Stimulated activated CD8-positive, alpha-beta memory T cell treated with anti-CD3 and anti-CD28 coated beads, Interleukin-15, amount 100 ng/mL, for 48 hours (primary cell): ENCODE measurements around the gene MANBA.

Experiments
- DNase-seq, 2 donors: peaks; one replicate each; pipeline ENCODE4 v3.0.0-alpha.2; 2020; ENCODE audit warnings: low read depth in 2 of 2

MANBA gene

DNA sequence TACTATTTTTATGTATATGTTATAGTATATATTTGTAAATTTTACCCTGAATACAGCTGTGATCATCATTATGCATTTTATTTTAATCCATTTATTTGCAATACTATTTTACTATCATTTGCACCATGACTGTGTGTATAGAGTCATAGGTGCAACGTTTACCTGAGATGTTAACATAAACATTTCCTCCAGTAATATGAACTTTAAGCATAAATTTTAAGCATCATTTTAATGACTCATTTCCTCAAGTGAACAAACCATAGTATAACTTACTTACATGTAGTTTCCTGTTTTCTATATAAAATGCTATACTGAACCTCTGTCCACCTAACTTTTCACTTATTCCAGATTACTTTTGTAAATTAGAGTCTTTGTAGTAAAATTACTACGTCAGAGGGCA is 166.8 kb downstream of the MANBA start:
- DNase-seq, result no peak

DNA sequence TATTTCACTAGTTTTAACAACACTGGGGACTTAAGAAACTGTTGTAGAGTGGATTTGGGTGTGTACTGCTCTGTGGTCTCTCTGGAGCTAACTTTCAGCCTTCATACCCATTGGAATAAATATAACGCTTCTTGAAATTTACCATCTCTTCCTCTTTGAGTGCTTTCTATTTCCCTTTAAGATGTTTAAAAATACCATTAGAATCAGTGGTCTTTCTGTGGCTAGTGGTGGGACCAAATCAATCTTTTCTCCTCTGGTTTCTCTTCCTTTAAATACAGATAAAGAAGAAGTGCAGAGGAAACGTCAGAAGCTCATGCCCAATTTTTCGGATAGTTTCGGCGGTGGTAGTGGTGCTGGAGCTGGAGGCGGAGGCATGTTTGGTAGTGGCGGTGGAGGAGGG is 167.6 kb downstream of the MANBA start:
- DNase-seq, result no peak

DNA sequence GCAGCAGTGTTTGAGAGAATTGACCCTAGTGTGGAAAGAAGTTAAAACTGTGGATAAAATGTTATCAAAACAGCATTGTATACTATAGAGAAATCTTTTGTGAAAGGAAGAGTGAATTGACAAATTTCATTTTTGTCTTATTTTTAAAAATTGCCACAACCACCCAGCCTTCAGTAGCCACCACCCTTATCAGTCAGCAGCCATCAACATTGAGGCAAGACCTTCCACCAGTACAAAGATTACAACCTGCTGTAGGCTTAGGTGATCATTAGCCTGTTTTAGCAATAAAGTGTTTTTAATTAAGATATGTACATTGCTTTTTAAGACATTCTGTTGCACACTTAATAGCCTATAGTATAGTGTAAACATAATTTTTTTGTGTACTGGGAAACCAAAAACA is 168.5 kb downstream of the MANBA start:
- DNase-seq, result no peak

DNA sequence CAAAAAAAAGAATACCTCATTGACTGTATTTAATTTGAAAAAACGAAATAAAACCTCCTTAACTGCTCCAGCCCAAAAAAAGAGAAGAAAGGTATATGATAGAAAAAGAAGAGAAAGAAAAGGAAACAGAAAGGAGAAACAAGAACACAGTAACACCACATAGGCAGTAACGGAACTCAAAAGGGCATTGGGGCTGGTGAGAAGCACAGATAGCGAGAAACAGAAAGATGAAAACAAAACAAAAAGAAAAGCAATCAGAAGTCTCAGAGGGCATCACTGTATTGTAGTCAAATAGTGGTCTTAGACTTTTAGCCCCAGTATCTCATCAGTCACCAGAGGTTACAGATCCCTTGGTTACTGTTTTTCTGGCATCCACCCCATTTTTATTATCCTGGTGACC is 171.0 kb downstream of the MANBA start:
- no peak for DNase-seq

DNA sequence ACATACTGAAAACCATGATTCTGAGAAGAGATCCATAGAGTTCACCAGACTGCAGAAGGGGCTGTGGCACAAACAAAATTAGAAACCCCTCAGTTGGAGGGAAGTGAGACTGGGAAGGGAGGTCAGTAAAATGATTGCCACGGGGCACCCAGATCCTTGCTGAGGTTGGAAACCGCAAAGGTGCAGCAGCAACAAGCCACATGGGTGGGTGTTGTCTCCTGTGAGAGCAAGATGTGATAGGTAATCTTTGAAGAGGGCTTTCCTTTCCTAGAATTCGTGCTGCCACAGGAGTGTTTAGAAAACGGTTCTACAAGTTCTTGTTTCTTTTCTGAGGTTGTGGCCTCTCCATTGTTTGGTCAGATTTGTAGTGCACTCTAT is 174.1 kb downstream of the MANBA start:
- DNase-seq, result peak; percentile 29 to 40

DNA sequence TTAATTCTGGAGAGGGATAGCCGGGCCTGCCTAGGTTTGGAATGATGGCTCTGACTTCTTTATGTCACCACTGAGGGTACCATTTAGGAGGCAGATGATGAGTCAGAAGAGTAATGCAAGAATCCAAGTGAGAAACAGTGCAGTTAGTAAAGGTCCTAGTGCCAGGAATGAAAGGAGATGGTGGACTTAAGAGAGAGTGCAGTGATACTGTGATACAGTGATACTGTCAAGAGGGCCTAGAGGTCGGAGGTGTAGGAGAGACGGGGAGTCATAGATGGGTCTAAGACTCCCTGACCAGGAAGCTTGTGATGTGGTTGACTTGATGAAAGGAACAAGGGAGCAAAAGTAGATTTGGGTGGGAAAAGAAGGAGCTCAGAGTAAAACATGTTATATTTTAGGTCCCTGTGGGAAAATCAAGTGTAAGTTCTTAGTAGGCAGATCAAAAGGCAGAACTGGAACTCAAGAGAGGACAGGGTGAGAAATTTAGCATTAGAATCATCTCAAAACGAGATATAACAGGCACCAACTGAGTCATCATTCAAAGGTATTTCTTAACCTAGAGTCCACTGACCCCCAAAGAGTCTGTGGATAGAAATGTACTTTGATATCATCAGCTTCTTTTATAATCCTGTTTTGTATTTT is 174.6 kb downstream of the MANBA start:
- no peak for DNase-seq

DNA sequence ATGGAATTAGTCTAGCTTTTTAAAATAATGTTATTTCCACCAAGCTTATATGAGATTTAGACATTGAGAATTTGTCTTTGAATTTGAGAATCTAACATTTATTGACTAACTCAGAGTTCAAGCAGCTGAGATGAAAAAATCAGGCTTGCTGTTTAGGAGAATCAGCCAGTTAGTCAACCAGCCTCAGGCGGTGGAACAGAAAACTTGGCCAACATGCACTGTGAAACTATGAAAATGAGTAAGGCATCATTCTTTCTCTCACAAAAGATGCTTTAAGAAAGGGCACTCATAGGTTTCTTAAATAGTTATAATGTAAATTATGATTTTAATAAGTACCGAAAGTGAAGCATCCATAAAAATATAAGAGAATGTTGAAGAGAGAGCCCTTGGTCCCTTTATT is 175.4 kb downstream of the MANBA start:
- DNase-seq, result no peak

DNA sequence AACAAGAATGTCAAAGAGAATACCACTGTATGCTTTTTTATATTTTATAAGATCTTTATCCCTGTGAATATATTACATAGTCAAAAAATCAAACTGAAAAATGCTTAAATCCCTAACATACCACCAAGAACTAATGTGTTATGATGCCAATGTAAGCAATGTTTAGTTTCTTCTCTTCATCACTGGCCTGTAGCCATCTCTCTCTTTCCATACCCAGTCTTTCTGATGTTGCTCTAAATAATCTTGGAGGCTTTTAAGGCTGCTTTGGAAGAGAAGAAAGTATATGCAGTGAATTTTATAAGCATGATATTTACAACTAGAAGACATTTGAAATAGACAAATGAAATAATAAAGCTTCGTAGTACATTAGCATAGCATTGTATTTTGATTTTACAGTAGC is 176.7 kb downstream of the MANBA start:
- no peak for DNase-seq
